Esophagus squamous epithelium (tissue), 4 donors: ENCODE data around the gene OAS3.

ENCODE experiments used
- CTCF ChIP-seq, 6 experiments: fragments of 450-650 bp in 4 of 6; fragments of 200-600 bp in 2 of 6; sonication (generic) in 2 of 6; IDR thresholded peaks; one replicate each; pipeline ENCODE4 v1.5.1; 2016 to 2019; ENCODE audit warnings: antibody characterized with exemption in 6 of 6, mild to moderate bottlenecking in 4 of 6, moderate library complexity in 4 of 6
- POLR2A ChIP-seq, 4 donors: fragments of 450-650 bp; IDR thresholded peaks; one replicate each; pipeline ENCODE4 v1.6.1; 2017; ENCODE audit warnings: antibody characterized with exemption in 4 of 4, mild to moderate bottlenecking in 4 of 4, moderate library complexity in 3 of 4

GRCh38 chr12:112961536-112961935 is 23.3 kb downstream of the OAS3 start:
- TF ChIP-seq CTCF (IDR thresholded peaks at IDR 0.05) = no peak
- TF ChIP-seq POLR2A (IDR thresholded peaks at IDR 0.05) = no peak
